ENCODE data around the gene ADGRL3.
"Not testable (repeated sequence)": the region's sequence is repeated elsewhere in the genome, so short reads cannot be mapped to it uniquely, and the experiment has no call there.

The ADGRL3 gene

GRCh38 chr4:61489927-61490326 is 289.8 kb downstream of the ADGRL3 start:
- H3K9ac ChIP-seq (ENCODE audit: low read length): no peak overlapping the region
- H3K9me3 ChIP-seq (ENCODE audit: control insufficient read depth, low read length): no peaks in the 10 kb centered on the region
- no peak overlapping the region for H3K4me3 ChIP-seq (ENCODE audit: low read length)
- H3K27me3 ChIP-seq (ENCODE audit: control insufficient read depth, insufficient read depth, low read length): no peaks in the 10 kb centered on the region
- peaks cover 6% of the 10 kb centered on the region for H3K4me1 ChIP-seq (ENCODE audit: control insufficient read depth, insufficient read depth, low read length)
- no peaks in the 10 kb centered on the region for H3K36me3 ChIP-seq (ENCODE audit: control insufficient read depth, insufficient read depth, low read length)

DNA sequence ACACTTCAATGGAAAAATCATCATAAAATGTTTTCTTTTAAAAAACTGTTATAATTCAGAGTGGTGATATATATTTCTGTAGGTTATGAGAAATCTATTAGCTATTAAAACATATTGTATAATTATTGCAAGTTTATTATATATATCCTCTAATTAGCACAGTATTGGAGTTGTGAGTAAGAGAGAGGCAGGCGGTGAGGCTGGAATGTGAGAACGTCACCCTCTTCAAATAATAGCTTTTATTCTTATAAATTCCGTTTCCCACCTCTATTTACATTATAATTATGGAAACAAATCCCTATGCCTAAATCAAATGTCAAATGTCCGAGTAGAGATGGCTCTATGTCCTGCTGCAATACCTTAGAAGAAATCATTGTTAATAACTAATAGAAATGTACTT is 292.9 kb downstream of the ADGRL3 start:
- Histone ChIP-seq H3K4me1 (ENCODE audit: control insufficient read depth, insufficient read depth, low read length) (peaks cover 6% of the 10 kb centered on the region), H3K4me3 (ENCODE audit: low read length) (no peak overlapping the region), H3K27me3 (ENCODE audit: control insufficient read depth, insufficient read depth, low read length) (no peaks in the 10 kb centered on the region), H3K9me3 (ENCODE audit: control insufficient read depth, low read length) (no peaks in the 10 kb centered on the region), H3K36me3 (ENCODE audit: control insufficient read depth, insufficient read depth, low read length) (no peaks in the 10 kb centered on the region), H3K9ac (ENCODE audit: low read length) (no peak overlapping the region)

DNA sequence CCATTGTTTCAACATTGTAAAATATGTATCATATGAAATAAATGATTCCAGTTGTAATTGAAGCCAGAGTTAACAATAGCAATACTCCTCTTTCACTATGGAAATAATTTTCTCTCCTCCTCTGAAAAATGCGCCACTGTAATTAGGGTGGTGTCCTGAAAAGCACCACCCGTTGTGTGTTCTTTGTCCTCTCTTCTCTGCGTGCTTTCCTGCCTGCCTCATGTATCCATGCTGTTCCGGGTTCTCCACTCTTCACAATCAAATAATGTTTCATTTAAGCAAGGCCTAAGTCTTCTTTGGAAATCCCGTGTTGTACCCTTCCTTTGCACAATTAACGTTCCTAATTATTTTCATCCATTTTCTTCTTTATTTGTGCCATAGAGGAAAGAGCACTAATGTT is 293.3 kb downstream of the ADGRL3 start:
- Histone ChIP-seq H3K36me3 (ENCODE audit: control insufficient read depth, insufficient read depth, low read length) (no peaks in the 10 kb centered on the region), H3K4me1 (ENCODE audit: control insufficient read depth, insufficient read depth, low read length) (peaks cover 6% of the 10 kb centered on the region), H3K9me3 (ENCODE audit: control insufficient read depth, low read length) (no peaks in the 10 kb centered on the region), H3K27me3 (ENCODE audit: control insufficient read depth, insufficient read depth, low read length) (no peaks in the 10 kb centered on the region), H3K4me3 (ENCODE audit: low read length) (no peak overlapping the region), H3K9ac (ENCODE audit: low read length) (no peak overlapping the region)

DNA sequence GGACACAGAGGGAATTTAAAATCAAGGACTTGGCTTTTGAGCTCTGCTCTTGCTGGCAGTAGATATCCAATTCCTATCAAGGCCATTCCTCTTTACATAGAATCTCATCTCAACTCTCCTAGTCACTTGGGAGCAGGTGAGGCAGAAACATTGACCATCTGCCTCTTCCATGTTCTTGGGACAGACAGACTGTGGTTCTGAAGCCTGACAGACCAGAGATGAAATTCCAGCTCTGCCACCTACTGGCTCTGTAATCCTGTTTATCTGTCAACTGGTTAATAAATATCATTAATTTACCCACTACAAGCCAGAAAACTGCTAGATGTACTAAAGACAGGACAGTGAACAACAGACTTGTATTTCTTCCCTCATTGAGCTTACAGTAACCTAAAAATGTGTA is 300.8 kb downstream of the ADGRL3 start:
- Histone ChIP-seq H3K9ac (ENCODE audit: low read length) (no peak overlapping the region), H3K27me3 (ENCODE audit: control insufficient read depth, insufficient read depth, low read length) (no peaks in the 10 kb centered on the region), H3K4me3 (ENCODE audit: low read length) (no peak overlapping the region), H3K9me3 (ENCODE audit: control insufficient read depth, low read length) (no peaks in the 10 kb centered on the region), H3K36me3 (ENCODE audit: control insufficient read depth, insufficient read depth, low read length) (no peaks in the 10 kb centered on the region), H3K4me1 (ENCODE audit: control insufficient read depth, insufficient read depth, low read length) (no peaks in the 10 kb centered on the region)

DNA sequence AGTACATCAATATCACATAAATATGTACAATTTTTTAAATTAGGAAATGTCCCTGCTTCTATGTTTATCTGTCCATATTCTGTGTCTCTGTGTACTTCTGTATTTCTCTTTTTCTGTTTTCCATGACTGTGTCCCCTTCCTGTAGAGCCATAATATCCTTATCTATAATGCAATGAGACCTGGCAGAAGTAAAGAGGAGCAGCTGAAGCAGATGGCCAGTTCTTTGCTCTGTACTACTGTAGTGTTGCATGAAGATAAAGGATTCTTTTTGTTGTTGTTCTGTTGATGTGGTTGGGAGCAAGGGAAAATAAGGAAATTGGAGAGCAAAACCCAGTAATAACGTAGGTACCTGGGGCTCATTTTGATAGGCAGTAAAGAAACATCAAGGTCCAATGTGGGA is 301.7 kb downstream of the ADGRL3 start:
- H3K4me3 ChIP-seq (ENCODE audit: low read length): no peak overlapping the region
- H3K9ac ChIP-seq (ENCODE audit: low read length): no peak overlapping the region
- no peaks in the 10 kb centered on the region for H3K9me3 ChIP-seq (ENCODE audit: control insufficient read depth, low read length)
- no peaks in the 10 kb centered on the region for H3K4me1 ChIP-seq (ENCODE audit: control insufficient read depth, insufficient read depth, low read length)
- H3K27me3 ChIP-seq (ENCODE audit: control insufficient read depth, insufficient read depth, low read length): no peaks in the 10 kb centered on the region
- no peaks in the 10 kb centered on the region for H3K36me3 ChIP-seq (ENCODE audit: control insufficient read depth, insufficient read depth, low read length)

DNA sequence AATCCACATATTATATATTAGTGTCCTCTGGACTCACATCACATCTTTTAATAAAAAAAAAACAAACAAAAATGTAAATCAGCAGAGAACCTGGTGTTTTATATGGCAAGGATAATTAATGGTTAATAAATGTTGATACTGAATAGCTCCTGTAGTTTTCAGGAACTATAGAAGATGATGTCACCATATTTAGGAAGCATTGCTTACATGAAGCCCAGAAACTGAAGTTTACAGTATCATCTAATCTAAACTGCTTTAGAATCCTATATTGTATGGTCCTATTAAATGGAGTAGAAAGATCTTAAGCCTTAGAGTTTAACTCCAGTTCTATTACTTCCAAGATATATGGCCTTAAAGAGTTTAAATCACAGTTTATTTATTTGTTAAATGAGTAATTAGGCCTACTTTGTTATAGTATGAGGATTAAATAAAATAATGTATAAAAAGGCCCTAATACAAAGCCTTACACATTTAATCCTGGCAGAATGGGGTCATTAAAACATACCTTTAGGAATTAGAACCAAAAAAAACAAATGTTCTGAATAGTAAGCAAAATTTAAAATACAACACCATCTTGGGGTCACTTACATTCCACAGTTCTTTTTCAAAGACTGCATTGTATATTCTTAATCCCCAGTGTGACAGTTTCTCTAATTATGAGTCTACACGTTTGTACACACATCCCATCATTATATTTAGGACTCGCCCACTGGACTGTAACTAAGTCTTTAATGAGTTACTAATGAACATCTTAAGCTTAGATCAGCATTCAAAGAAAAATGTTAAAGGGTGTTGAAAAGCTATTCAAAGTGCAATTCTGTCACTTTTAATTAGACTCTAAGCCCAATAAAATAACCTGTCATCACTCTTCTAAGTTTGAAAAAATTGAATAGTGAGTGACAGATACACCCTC is 305.9 kb downstream of the ADGRL3 start:
- no peaks in the 10 kb centered on the region for H3K36me3 ChIP-seq (ENCODE audit: control insufficient read depth, insufficient read depth, low read length)
- no peaks in the 10 kb centered on the region for H3K4me1 ChIP-seq (ENCODE audit: control insufficient read depth, insufficient read depth, low read length)
- H3K9ac ChIP-seq (ENCODE audit: low read length): no peak overlapping the region
- no peaks in the 10 kb centered on the region for H3K9me3 ChIP-seq (ENCODE audit: control insufficient read depth, low read length)
- no peaks in the 10 kb centered on the region for H3K27me3 ChIP-seq (ENCODE audit: control insufficient read depth, insufficient read depth, low read length)
- H3K4me3 ChIP-seq (ENCODE audit: low read length): no peak overlapping the region

- Histone ChIP-seq H3K9ac (ENCODE audit: low read length) (no peak overlapping the region), H3K27me3 (ENCODE audit: control insufficient read depth, insufficient read depth, low read length) (no peaks in the 10 kb centered on the region), H3K4me1 (ENCODE audit: control insufficient read depth, insufficient read depth, low read length) (no peaks in the 10 kb centered on the region), H3K36me3 (ENCODE audit: control insufficient read depth, insufficient read depth, low read length) (no peaks in the 10 kb centered on the region), H3K4me3 (ENCODE audit: low read length) (no peak overlapping the region), H3K9me3 (ENCODE audit: control insufficient read depth, low read length) (no peaks in the 10 kb centered on the region)
Measured at GRCh38 chr4:61507091-61507490, 307.0 kb downstream of the ADGRL3 start.

DNA sequence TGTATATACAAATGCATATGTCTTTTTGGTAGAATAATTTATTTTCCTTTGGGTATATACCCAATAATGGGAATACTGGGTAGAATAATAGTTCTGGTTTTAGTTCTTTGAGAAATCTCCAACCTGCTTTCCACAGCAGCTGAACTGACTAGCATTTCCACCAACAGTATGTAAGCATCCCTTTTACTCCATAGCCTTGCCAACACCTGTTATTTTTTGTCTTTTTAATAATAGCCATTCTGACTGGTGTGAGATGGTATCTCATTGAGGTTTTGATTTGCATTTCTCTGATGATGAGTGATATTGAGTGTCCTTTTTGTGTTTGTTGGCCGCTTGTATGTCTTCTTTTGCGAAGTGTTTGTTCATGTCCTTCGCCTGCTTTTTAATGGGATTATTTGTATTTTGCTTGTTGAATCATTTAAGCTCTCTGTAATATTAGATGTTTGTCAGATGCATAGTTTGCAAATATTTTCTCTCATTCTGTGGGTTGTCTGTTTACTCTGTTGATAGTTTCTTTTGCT is 309.7 kb downstream of the ADGRL3 start:
- not testable (repeated sequence) for H3K9me3 ChIP-seq (ENCODE audit: control insufficient read depth, low read length); H3K36me3 ChIP-seq (ENCODE audit: control insufficient read depth, insufficient read depth, low read length); H3K9ac ChIP-seq (ENCODE audit: low read length); H3K4me1 ChIP-seq (ENCODE audit: control insufficient read depth, insufficient read depth, low read length); H3K4me3 ChIP-seq (ENCODE audit: low read length); H3K27me3 ChIP-seq (ENCODE audit: control insufficient read depth, insufficient read depth, low read length)

GRCh38 chr4:61511716-61512488 is 311.8 kb downstream of the ADGRL3 start:
- H3K36me3 ChIP-seq (ENCODE audit: control insufficient read depth, insufficient read depth, low read length): no peaks in the 10 kb centered on the region
- no peaks in the 10 kb centered on the region for H3K9me3 ChIP-seq (ENCODE audit: control insufficient read depth, low read length)
- no peaks in the 10 kb centered on the region for H3K4me1 ChIP-seq (ENCODE audit: control insufficient read depth, insufficient read depth, low read length)
- H3K4me3 ChIP-seq (ENCODE audit: low read length): no peak overlapping the region
- H3K27me3 ChIP-seq (ENCODE audit: control insufficient read depth, insufficient read depth, low read length): no peaks in the 10 kb centered on the region
- H3K9ac ChIP-seq (ENCODE audit: low read length): no peak overlapping the region

GRCh38 chr4:61514991-61515390 is 314.9 kb downstream of the ADGRL3 start:
- no peaks in the 10 kb centered on the region for H3K4me1 ChIP-seq (ENCODE audit: control insufficient read depth, insufficient read depth, low read length)
- H3K9me3 ChIP-seq (ENCODE audit: control insufficient read depth, low read length): no peaks in the 10 kb centered on the region
- H3K9ac ChIP-seq (ENCODE audit: low read length): no peak overlapping the region
- no peak overlapping the region for H3K4me3 ChIP-seq (ENCODE audit: low read length)
- no peaks in the 10 kb centered on the region for H3K27me3 ChIP-seq (ENCODE audit: control insufficient read depth, insufficient read depth, low read length)
- no peaks in the 10 kb centered on the region for H3K36me3 ChIP-seq (ENCODE audit: control insufficient read depth, insufficient read depth, low read length)

DNA sequence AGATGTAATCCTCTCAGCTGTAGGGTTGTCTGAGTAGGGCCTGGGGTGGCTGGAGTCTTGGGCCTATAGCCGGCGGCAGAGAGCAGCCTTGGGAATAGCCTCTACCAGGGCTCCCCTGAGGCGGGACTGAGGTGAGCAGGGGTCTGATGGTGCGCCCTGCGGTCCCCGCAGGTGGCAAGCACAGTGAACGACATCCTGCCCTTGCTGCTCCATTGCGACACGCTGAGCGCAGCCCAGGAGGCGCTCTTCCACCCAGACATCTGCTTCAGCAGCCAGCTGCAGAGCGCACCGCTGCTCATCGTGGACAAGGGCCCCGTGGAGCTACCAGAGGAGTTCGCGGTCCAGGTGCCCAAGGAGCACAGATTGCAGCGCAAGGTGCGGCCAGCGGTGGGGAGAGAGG is 317.0 kb downstream of the ADGRL3 start:
- H3K27me3 ChIP-seq (ENCODE audit: control insufficient read depth, insufficient read depth, low read length): no peaks in the 10 kb centered on the region
- no peaks in the 10 kb centered on the region for H3K9me3 ChIP-seq (ENCODE audit: control insufficient read depth, low read length)
- peaks cover 7% of the 10 kb centered on the region for H3K4me1 ChIP-seq (ENCODE audit: control insufficient read depth, insufficient read depth, low read length)
- H3K9ac ChIP-seq (ENCODE audit: low read length): no peak overlapping the region
- no peaks in the 10 kb centered on the region for H3K36me3 ChIP-seq (ENCODE audit: control insufficient read depth, insufficient read depth, low read length)
- no peak overlapping the region for H3K4me3 ChIP-seq (ENCODE audit: low read length)

DNA sequence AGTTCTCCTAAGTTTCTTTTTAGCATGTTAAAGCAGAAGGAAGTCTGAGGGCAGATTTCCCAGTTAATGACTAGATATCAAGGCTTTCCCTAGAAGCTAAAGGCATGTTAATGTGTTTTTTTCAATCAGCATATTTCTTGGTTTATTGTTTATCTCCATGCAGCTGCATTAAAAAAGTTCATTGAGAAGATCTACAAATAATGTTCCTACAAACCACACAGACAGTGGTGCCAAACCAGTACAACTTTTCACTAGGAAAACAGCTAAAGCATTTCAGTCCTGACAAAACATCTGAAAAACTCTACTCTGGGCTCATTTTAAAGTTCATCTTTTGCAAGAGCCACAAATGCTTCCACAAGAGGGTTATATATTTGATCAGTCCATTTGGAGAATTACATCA is 320.0 kb downstream of the ADGRL3 start:
- Histone ChIP-seq H3K9me3 (ENCODE audit: control insufficient read depth, low read length) (no peaks in the 10 kb centered on the region), H3K27me3 (ENCODE audit: control insufficient read depth, insufficient read depth, low read length) (no peaks in the 10 kb centered on the region), H3K4me1 (ENCODE audit: control insufficient read depth, insufficient read depth, low read length) (peaks cover 7% of the 10 kb centered on the region), H3K4me3 (ENCODE audit: low read length) (no peak overlapping the region), H3K9ac (ENCODE audit: low read length) (no peak overlapping the region), H3K36me3 (ENCODE audit: control insufficient read depth, insufficient read depth, low read length) (no peaks in the 10 kb centered on the region)

Data from mucosa of stomach (tissue), 1 donor.